NCI-H1417 (cell line): ENCODE measurements around the gene SERTAD2.

Experiments
- DNase-seq, 3 experiments: peaks; one replicate each; lab custom pipeline; 2025; lab: John Stamatoyannopoulos, UW

The SERTAD2 gene, protein sequence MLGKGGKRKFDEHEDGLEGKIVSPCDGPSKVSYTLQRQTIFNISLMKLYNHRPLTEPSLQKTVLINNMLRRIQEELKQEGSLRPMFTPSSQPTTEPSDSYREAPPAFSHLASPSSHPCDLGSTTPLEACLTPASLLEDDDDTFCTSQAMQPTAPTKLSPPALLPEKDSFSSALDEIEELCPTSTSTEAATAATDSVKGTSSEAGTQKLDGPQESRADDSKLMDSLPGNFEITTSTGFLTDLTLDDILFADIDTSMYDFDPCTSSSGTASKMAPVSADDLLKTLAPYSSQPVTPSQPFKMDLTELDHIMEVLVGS

DNA sequence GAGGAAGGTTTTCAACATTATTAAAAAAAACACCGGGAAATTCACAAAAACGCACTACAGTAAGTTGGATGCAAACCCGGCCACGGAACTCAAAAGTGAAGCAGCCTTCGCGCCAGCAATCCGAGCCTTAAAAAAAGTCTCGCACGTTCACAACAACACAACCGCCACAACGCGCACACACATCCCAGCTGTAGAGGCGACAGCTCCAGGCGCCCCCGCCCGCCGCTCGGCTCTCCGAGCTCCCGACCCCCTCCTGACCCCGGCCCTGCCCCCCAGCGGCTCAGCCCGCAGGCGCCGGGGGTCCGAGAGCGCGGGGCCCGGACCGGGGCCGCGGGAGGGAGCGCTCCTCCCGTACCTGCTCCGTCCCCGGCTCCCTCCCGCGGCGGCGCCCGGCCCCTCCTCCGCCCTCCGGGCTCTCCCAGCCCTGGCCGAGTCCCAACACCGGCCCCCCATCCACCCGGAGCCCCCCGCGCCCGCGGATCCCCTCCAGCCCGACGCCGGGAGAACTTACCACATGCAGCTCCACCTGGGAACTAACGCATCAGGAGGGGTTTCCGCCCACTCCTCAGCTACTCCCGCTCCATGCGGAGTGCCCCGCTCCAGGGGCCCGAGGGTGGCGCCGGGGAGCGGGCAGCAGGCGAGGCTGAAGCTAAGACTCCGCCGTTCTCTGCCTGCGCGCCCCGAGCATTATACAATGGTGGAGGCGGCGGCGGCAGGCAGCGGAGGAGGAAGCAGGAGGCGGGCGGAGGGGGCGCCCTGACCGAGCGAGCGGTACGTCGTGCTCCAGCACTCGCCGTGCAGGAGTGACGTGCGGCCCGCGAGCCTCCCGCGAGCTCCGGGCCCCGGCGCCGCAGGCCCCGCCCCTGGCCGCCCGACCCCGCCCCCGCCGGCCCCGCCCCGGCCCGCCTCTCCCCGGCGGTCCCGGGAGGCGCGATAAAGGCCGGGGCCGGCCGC, at the start of gene SERTAD2:
Gene SERTAD2, minus strand, starts transcription at position 805 of the 954 bp plus-strand sequence. CDS start 17,042 bp downstream, outside the sequence.
- DNase-seq, result peak; percentile 93 to 95 (median 94)

DNA sequence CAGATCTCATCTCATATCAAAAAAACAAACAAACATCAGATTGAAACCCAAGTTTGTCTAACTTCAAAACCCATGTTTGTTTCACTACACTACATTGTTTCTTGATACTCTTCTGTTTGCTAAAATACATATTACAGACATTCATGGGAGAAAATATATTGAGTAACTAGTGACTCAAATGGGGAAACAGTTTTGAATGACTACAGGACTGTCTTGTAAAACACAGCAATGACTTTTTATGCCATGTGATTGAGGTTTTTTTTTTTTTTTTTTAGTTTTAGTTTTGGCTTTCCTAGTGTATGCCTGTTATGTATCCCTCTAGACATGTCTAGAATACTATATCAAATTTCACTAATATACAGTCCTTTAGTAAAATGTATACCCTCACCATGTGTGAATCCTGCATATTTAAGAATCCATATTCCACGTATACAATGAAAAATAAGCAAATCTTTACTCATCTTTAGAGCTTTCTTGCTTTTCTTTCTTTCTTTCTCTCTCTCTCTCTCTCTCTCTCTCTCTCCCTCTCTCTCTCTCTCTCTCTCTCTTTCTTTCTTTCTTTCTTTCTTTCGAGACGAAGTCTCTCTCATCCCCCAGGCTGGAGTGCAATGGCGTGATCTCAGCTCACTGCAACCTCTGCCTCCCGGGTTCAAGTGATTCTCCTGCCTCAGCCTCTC, 46.6 kb upstream of the SERTAD2 start:
- DNase-seq, result no peak

DNA sequence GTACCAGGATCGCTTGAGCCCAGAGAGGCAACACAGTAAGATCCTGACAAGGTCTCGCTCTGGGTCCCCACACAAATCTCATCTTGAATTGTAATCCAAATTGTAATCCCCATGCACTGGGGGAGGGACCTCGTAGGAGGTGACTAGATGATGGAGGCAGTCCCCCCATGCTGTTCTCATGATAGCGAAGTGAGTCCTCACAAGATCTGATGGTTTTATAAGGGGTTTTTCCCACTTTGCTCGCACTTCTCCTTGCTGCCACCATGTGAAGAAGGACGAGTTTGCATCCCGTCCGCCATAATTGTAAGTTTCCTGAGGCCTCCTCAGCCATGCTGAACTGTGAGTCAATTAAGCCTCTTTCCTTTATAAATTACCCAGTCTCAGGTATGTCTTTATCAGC, 46.0 kb upstream of the SERTAD2 start:
- no peak for DNase-seq

DNA sequence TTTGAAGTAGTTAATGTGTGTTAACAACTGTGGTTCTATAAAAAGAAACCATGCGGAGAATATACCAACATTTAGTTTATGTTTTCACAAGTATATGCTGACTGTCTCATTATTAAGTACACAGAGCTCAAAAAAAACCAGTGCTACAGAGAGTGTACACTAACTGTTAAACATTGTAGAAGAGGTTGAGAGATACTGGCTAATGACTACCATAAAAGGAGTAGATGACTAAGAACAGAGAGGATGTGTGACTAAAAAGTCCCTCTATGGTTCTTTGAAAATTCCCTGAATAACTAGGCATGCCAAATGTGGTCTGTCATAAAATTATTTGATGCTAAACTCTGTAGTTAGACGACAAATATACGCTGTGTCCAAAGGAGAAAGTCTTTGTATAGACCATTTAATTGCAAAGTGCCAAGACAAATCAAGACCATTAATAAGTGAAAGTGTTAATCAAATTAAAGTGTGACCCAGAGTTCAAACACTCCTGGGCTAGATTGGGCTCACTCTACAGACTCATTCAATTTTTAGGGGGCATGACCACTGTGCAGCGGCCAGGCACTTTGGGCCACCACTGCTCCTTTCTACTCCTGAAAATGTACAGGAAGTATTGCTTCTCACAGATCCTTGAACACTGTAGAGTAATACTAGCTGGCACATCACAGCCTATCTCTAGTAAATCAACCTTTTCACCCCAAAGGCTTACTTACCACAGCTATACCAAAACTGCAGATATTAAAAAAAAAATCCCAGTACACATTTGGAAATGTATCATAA, 45.1 kb upstream of the SERTAD2 start:
- no peak for DNase-seq

DNA sequence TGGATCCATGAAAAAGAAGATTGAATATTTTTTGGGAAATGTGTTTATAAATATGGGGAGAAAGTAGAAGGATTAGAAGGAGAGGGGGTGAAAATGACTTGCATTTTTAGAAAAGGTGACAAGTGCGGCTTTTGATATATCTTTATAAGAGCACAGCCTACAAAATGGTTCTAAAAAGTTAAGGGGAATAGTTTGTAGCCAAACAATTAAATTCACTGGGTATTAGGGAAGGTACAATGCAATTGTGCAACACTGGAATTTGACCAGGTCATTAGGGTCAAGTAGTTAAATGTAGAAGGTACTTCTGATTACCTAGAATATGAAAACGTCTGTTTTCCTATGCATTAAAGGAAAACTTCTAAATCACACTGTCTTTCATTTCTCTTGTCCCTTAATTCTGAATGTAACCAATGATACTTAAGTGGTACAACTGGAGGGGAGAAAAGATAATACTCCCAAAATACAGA, 44.5 kb upstream of the SERTAD2 start:
- no peak for DNase-seq

DNA sequence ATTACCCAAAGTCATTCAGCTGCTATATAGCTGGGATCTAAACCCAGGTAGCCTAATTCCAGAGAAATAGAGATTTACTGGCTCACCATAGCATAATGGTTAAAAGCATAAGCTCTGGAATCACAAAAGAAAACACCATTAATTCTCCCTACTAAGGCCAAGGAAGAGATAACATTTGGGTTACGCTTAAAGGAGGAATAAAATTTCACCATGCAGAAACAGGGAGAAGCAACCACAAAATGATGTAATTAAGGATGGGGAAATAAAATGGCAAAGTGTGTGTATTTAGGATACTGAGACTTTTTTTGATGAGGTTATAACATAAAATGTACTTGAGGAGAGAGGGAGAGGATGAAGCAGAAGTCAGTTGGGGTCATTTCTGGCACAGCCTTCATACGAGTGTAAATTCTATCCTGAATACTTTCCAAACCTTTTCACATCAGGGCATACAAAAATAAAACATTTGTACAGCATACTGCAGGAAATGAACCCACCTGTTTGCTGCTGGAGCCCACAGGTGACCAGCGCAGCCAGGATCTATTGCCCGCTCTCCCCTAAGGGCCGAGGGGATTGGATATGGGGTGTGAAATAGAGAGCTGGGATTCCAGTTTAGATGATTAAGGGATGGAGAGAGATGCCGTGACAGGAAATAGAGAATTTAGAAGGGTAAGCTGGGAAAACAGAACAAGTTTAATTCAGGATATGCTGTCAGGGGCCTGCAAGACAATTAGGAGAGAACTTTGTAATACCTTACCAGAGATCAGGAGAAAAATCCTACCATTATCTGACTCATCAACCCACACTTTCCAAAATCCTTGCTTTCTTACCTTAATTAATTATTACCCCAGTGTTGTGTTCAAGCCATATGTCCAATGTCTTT, 43.8 kb upstream of the SERTAD2 start:
- DNase-seq, result no peak

DNA sequence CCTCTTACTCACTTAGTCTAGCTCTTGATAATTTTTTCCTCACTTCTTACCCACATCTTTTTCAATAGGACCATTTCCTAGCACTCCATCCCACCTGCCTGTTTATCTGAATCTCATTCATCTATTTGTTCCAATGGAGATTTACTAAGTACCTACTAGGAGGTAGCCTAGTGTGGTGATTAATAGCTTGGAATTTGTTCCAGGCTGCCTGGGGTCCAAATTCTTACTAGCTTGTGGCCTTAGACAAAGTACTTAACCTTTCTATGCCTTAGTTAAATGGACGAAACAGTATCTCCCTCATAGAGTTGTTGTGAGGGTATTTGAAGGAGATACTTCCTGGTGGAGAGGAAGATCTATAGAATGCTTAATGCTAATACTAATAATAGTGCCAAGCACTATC, 42.9 kb upstream of the SERTAD2 start:
- DNase-seq, result no peak

DNA sequence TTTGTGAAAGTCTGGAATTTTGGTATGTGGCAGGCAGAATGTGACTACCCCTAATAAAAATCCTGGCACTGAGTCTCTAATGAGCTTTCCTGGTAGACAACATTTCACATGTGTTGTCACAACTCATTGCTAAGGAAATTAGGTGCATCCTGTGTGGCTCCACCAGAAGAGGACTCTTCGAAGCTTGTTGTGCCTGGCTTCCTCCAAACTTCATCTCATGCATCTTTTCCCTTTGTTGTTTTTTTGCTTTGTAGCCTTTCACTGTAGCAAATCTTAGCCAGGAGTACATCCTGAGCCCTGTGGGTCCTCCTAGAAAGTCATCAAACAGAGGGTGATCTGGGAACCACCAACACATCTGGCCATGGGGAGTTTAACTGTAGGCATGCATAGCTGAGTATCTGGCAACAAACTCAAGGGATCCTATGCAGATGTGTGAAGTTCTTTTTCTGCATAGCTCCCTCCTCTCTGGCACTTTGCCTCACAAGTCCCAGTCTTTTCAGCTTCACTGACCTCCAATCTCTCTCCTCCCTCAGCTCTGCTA, 42.1 kb upstream of the SERTAD2 start:
- DNase-seq, result no peak

DNA sequence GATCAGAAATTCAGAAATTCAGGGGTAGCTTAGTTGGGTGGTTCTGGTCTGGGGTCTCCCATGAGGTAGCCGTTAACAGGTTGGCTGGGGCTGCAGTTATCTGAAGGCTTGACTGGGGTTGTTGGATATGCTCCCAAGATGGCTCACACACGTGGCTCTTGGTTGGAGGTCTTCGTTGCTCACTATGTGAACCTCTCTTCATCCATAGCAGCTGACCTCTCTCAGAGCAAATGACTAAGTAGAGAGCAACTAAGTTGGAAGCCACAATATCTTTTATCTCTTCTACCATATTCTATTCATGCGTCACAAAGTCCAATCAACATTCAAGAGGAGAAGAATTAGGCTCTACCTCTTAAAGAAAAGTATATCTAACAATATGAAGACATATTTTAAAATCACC, 38.7 kb upstream of the SERTAD2 start:
- no peak for DNase-seq

DNA sequence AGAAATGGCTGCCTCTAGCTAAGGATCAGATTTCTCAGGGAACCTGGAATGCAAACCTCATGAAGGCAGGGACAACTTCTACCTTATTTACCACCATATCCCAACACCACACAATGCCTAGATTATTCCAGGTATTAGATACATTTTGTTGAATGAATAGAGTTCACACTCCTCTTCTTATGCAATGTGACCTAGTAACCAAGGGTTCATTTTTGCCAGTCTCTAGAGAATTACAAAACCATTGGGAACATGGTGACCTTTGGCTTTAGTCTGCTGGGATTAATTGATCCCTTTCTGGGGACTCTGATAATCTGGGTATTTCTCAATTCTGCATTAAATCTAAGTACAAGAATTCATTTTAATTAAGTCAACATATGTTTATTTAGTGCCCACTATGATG, 35.2 kb upstream of the SERTAD2 start:
- DNase-seq, result no peak

DNA sequence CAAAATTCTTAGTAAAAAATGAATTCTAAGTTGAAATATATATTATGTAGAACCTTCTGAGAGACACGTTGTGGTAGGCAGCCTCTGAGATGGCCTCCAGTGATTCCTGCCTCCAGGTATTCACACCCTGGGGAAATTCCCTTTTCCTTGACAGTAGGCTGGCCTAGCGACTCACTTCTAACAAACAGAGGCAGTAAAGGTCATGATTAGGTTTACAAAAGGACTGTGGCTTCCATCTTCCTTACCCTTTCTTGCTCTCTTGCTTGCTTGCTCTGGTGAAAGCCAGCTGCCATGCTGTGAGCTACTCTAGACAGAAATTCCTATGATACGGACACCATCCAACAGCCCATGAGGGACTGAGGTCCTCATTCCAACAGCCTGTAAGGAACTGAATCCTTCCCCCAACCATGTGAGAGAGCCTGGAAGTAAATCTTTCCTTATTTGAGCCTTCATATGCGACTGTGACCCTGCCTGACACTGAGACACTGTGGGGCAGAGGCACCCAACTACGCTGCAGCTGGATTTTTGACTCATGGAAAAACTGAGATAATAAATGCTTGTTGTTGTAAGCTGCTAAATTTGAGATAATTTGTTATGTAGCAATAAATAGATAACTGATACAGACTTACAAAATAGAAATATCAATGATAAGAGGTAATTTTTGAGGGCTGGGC, 32.7 kb upstream of the SERTAD2 start:
- no peak for DNase-seq

DNA sequence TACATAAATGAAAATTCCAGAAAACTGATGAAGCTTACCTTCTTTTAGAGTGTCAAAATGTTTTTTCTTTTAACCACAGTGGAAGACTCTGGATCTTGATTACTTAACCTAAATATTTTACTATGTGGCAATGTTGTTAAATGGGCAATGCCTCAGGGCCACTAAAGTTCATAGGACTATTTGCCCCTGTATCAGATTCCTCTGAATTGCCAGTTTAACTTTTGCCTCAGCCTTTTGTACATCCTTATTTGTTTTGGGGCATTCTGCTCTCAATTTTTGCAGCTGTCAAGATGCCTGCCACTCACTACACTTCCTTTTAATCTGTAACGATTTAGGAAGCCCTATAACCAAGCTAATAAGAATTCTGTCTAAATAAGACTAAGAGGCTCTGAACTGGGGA, 31.7 kb upstream of the SERTAD2 start:
- no peak for DNase-seq

DNA sequence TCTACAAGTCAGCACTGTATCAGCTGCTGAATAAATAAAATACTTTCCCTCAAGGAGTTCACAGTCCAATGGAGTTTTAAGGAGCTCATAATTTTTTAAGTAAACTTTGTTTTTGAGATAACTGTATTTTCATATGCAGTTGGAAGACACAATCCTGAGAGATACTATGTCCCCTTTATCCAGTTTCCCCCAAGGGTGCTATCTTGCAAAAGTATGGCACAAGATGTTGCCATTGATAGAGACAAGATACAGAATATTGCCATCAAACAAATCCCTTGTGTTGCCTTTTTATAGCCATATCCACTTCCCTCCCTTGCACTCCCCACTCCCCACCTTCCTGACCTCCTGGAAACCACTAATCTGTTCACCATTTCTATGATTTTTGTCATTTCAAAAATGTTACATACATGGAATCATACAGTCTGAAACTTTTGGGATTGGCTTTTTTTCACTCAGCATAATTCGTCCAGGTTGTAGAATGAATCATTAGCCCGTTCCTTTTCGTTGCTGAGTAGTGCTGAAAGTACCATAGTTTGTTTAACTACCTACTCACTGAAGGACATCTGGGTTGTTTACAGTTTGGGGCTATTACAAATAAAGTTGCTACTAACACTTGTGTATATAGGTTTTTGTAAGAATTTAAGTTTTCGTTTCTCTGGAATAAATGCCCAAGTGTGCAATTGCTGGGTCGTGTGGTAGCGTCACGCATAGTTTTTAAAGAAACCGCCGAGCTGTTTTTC, 30.2 kb upstream of the SERTAD2 start:
- no peak for DNase-seq

DNA sequence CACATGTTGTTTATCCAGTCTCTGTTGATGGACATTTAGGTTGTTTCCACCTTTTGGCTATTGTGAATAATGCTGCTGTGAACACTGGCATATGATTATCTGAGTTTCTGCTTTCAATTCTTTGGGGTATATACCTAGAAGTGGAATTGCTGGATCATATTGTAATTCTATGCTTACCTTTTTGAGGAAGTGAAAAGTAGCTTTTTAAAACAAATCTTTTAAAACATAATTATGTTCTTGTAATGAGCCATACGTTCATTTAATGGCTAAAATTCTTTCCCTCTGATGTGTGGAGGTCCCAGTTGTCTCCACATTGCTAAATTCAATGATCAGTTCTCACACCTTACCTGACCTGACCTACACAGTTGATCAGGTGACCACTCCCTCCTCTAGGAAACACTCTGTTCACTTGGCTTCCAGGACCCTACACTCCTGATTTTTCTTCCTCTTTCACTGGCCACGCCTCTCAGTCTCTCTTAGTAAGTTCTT, 27.8 kb upstream of the SERTAD2 start:
- no peak for DNase-seq

DNA sequence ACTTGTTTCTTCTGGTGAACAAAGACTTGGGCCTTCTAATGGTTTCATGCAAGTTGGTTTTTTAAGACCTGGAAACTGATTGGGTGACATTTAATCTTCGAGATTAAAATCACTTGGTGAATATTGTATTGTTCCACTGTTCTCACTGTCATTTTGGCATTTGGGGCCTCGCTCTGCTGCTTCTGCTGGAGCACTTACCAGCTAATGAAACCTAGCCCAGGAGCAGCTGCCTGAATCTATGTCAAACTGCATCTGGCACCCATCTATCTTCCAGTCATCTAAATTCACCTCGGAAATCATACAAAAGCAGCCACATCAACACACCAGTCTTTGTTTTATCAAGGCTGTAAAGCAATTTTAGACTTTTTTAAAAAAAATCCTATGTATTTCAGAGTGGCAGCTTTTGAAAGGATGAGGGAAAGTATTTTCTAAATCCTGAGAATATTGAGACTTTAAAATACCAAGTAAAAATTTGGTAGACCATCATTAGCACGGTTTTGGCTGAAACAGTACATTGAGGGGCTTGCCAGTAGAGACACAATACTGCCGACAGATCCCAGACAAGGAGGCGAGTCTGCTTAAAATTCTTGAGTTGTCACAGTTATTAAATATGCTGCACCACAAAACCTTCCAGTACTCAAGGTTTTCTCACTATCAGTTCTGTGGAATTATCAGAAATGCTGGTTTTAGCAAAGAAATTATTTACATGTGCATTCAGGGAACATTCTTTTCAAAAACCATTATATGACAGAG, 26.1 kb upstream of the SERTAD2 start:
- DNase-seq, result peak in 1 of 3 experiments; percentile 20

DNA sequence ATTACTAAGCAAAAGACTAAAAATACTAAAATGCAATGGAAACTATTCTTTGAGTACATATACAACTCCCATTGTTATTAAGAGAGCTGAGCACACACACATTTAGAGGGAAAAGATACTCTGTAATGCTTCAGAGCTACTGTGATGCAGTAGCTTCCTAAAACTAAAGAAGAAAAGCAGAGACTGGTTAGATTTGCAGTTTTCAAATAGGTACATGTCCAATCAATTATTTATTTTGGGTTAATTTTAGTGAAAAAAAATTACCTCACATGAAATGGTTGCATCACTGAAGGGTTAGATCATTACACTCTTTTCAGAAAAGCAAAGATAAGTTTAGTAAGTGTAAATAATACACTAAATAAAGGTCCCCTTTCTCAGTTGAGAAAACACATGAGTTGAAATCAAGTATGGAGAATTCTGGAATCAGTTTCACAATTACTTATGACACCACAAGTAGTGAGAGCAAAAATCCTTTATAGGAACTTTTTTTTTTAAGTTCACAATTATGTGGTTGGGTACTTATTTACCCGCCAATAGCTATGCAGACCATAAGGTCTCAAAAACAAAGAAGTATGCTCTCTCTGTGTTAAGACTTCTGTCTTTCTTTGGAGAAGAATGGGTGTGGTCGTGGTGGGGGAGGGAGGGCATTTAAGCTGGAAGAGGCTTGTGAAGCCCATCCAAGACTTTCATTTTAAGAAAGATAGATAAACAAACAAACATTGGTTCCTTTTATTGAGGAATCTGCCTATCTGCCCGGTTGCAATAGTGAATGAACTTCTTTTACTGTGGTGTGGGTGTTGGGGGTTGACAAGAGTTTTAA, 25.3 kb upstream of the SERTAD2 start:
- no peak for DNase-seq

DNA sequence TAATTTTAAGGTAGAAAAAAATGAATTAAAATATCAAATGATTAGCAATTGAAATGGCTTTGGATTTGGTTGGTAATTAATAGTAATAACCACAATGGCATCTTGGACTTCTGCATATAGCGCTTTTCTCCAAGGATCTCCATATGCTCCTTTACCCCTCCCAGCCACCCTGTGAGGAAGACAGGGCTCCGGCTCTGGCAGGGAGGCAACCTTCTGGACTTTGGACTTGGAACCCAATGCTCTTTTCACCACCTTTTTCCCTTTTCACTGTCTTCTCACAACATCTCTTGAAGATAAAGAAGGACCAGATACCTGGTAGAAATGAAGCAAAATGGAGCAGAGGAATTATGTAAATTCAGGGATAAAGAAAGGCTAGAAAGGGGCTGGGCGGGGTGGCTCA, 23.8 kb upstream of the SERTAD2 start:
- DNase-seq, result no peak
